GM12878 (cell line): ENCODE data around the gene FAM53B. TPM values are rescaled to one million over a fixed set of nuclear protein-coding genes. Genes with fewer than 3 reads are reported as not detected.

Experiments used
- ATAC-seq: fragments of 200-7000 bp; cut with Tn5 transposase; 3 replicates; pipeline ENCODE4 v1.9.1; 2020; ENCODE audit warnings: mild to moderate bottlenecking, moderate library complexity
- BruUV-seq: library from RNA; stranded (reverse); fragments of 400-500 nt; replicated peaks from 2 replicates; lab custom pipeline; 2021; lab: Mats Ljungman, UMichigan
- CTCF ChIA-PET: fragments of 300-600 bp; sonication (Branson Sonifier 250); formaldehyde crosslinking; extraction: SDS; loops from one replicate; lab custom pipeline; 2021; ENCODE audit warnings: inconsistent platforms; lab: Yijun Ruan, JAX
- POLR2A ChIA-PET: fragments of 350-600 bp; formaldehyde crosslinking; extraction: SDS; loops from one replicate; lab custom pipeline; 2021; ENCODE audit warnings: inconsistent platforms; lab: Charles Lee
- RAD21 ChIA-PET: fragments of 300-600 bp; sonication (Branson Sonifier 250); formaldehyde crosslinking; loops from one replicate; lab custom pipeline; 2023; ENCODE audit warnings: antibody characterized with exemption; ENCODE audit not compliant: unreplicated experiment; lab: Charles Lee
- SMC1A ChIA-PET: fragments of 300-600 bp; sonication (Branson Sonifier 250); formaldehyde crosslinking; loops from one replicate; lab custom pipeline; 2023; ENCODE audit not compliant: unreplicated experiment, uncharacterized antibody; lab: Charles Lee
- DNase-seq: peaks from one replicate; pipeline ENCODE4 v3.0.0-alpha.2; 2011; ENCODE audit warnings: low read depth, low spot score
- FAIRE-seq: peaks from 3 replicates; lab custom pipeline; 2011; peaks lifted over from hg19 to GRCh38; lab: Jason Lieb, UNC
- H2AFZ ChIP-seq: 2 replicates; pipeline ENCODE4 v1.6.0; 2011; ENCODE audit warnings: low read depth, low read length, control low read depth; ENCODE audit not compliant: control insufficient read depth
- H3K27ac ChIP-seq: 2 replicates; pipeline ENCODE4 v1.5.1; 2011; ENCODE audit warnings: control low read depth; ENCODE audit not compliant: control insufficient read depth, insufficient read depth
- H3K27me3 ChIP-seq, 2 experiments: replicated peaks in 1 of 2; 2 replicates each; pipeline versions ENCODE4 v1.6.0 to v1.6.1; 2011; ENCODE audit warnings: low read length in 1 of 2; ENCODE audit not compliant: control insufficient read depth in 2 of 2, insufficient read depth in 2 of 2
- H3K36me3 ChIP-seq, 2 experiments: 2 replicates each; pipeline ENCODE4 v1.5.1; 2011; ENCODE audit warnings: low read length in 1 of 2; ENCODE audit not compliant: control insufficient read depth in 2 of 2, insufficient read depth in 2 of 2
- H3K4me1 ChIP-seq: 2 replicates; pipeline ENCODE4 v1.6.1; 2011; ENCODE audit warnings: mild to moderate bottlenecking, low read length, moderate library complexity, mixed read lengths; ENCODE audit not compliant: control insufficient read depth, insufficient read depth
- H3K4me2 ChIP-seq: 2 replicates; pipeline ENCODE4 v1.6.0; 2011; ENCODE audit warnings: control low read depth; ENCODE audit not compliant: control insufficient read depth, insufficient read depth
- H3K4me3 ChIP-seq: fragments of 200-600 bp; sonication (generic); 2 replicates; pipeline ENCODE4 v1.5.1; 2016
- H3K79me2 ChIP-seq: 2 replicates; pipeline ENCODE4 v1.6.0; 2011; ENCODE audit warnings: low read length; ENCODE audit not compliant: control insufficient read depth, insufficient read depth
- H3K9ac ChIP-seq: 2 replicates; pipeline ENCODE4 v1.8.0; 2011; ENCODE audit warnings: low read length, control low read depth, mixed read lengths; ENCODE audit not compliant: control insufficient read depth, insufficient read depth
- H3K9me3 ChIP-seq: replicated peaks from 3 replicates; pipeline ENCODE4 v1.5.1; 2011; ENCODE audit warnings: mild to moderate bottlenecking, low read length; ENCODE audit not compliant: control insufficient read depth, insufficient read depth
- H4K20me1 ChIP-seq: 2 replicates; pipeline ENCODE4 v1.6.0; 2011; ENCODE audit not compliant: control insufficient read depth, insufficient read depth
- ASH2L ChIP-seq: fragments of 300-600, 200-600 bp; sonication (generic); IDR thresholded peaks from 2 replicates; pipeline ENCODE4 v1.6.1; 2017; ENCODE audit warnings: low read depth, mild to moderate bottlenecking, borderline replicate concordance
- ATF2 ChIP-seq: IDR thresholded peaks from 2 replicates; pipeline ENCODE4 v1.6.1; 2012; ENCODE audit warnings: low read length, inconsistent platforms
- CBFB ChIP-seq: IDR thresholded peaks from 2 replicates; pipeline ENCODE4 v1.6.1; 2016; ENCODE audit warnings: antibody characterized with exemption, low read depth
- CEBPB ChIP-seq, 2 experiments: fragments of 150-350 bp in 1 of 2; IDR thresholded peaks; 2 replicates each; pipeline ENCODE4 v1.6.1; 2012 to 2014; ENCODE audit warnings: low read depth in 2 of 2, low read length in 2 of 2, borderline replicate concordance in 1 of 2, inconsistent platforms in 1 of 2
- DPF2 ChIP-seq: fragments of 450-650 bp; IDR thresholded peaks from 2 replicates; pipeline ENCODE4 v1.6.1; 2017; ENCODE audit warnings: mild to moderate bottlenecking
- IRF4 ChIP-seq: IDR thresholded peaks from 2 replicates; pipeline ENCODE4 v1.6.1; 2011; ENCODE audit warnings: low read depth, low read length
- NKRF ChIP-seq: fragments of 450-650 bp; conservative IDR thresholded peaks from 2 replicates; pipeline ENCODE4 v1.6.1; 2017; ENCODE audit warnings: mild to moderate bottlenecking, moderate library complexity
- RB1 ChIP-seq: fragments of 450-650 bp; formaldehyde crosslinking; IDR thresholded peaks from 2 replicates; pipeline ENCODE4 v1.6.1; 2017; ENCODE audit warnings: mild to moderate bottlenecking, borderline replicate concordance
- SMARCA5 ChIP-seq: fragments of 450-650 bp; IDR thresholded peaks from 2 replicates; pipeline ENCODE4 v1.6.1; 2017; ENCODE audit warnings: mild to moderate bottlenecking
- SREBF1 ChIP-seq: IDR thresholded peaks from 2 replicates; pipeline ENCODE4 v1.6.1; 2012; ENCODE audit warnings: mild to moderate bottlenecking, low read length
- TBL1XR1 ChIP-seq: IDR thresholded peaks from 2 replicates; pipeline ENCODE4 v1.6.1; 2012; ENCODE audit warnings: low read depth, low read length, improper control_type of control experiment
- WGBS: methylation state at CpG from one replicate; pipeline ENCODE4 v1.1.6; 2016; ENCODE audit warnings: low lambda C conversion rate; ENCODE audit not compliant: insufficient replicate concordance, insufficient coverage; ENCODE audit errors: missing lambda C conversion rate; 5-methylcytosine and 5-hydroxymethylcytosine counted together
- in situ Hi-C: fragments of 300-500 bp; cut with MboI; formaldehyde crosslinking; loops from 9 replicates; pipeline ENCODE4 v1.14.3; 2018; ENCODE audit warnings: mixed read lengths
- intact Hi-C: fragments of 100-400 bp; cut with micrococcal nuclease; formaldehyde crosslinking; loops from one replicate; pipeline ENCODE4 v1.14.2; 2022; ENCODE audit not compliant: unreplicated experiment
- polyA plus RNA-seq, 11 experiments: library from polyadenylated mRNA; depleted of rRNA in 4 of 11; unstranded in 6 of 11; stranded (reverse) in 5 of 11; fragments of >200 nt; fragmentation: Nextera tagmentation in 4 of 11; fragmentation: Illumina TruSeq in 1 of 11; extraction: Ambion mirVana in 4 of 11; extraction: Trizol in 1 of 11; gene quantifications; 1 replicate in 1 of 11; 2 replicates in 10 of 11; pipeline versions ENCODE4 v1.2.1 to v1.2.3, GENCODE V29; 2011 to 2016; ENCODE audit warnings: inconsistent platforms in 2 of 11, missing spikeins in 2 of 11, low read depth in 1 of 11
- total RNA-seq, 4 experiments: library from RNA; depleted of rRNA in 3 of 4; stranded (reverse); fragments of >200 nt in 3 of 4; fragmentation: Illumina TruSeq in 1 of 4; extraction: Trizol in 1 of 4; gene quantifications; 2 replicates each; pipeline versions ENCODE4 v1.2.1 to v1.2.3, GENCODE V29; 2013 to 2021
- TF ChIP-seq, protein P1 (sequence below): fragments of 450-650 bp; formaldehyde crosslinking; IDR thresholded peaks from 2 replicates; pipeline ENCODE4 v1.4.0; 2022; ENCODE audit warnings: mild to moderate bottlenecking, moderate library complexity

Gene FAM53B
- total and polyA plus RNA-seq, 10 of the 15 experiments (the other 5 are each of a cell fraction or from before 2014, with no cell fraction given), result 0.05 to 26.3 (median 8.1) TPM

- Histone ChIP-seq H3K27me3 (no peaks in the 10 kb centered on the region), H3K4me3 (no peak overlapping the region)
- DNase-seq (no peak), ATAC-seq (no peak)
- WGBS, result 61% methylated on average over 10 of the region's 10 CpGs
- BruUV-seq, result no TSS peak
- in situ Hi-C loops, result no loop called here
- POLR2A ChIA-PET, result no interaction called here
- TF ChIP-seq TBL1XR1 (no peak), IRF4 (no peak), RB1 (no peak), CBFB (no peak), NKRF (no peak), SREBF1 (no peak), ATF2 (no peak), ASH2L (no peak), SMARCA5 (no peak), CEBPB (IDR thresholded peaks at IDR 0.05; ENCODE audit: borderline replicate concordance in 1 of 2, low read depth in 2 of 2, low read length in 2 of 2) (no peak), DPF2 (no peak)
- TF ChIP-seq, protein P1, sequence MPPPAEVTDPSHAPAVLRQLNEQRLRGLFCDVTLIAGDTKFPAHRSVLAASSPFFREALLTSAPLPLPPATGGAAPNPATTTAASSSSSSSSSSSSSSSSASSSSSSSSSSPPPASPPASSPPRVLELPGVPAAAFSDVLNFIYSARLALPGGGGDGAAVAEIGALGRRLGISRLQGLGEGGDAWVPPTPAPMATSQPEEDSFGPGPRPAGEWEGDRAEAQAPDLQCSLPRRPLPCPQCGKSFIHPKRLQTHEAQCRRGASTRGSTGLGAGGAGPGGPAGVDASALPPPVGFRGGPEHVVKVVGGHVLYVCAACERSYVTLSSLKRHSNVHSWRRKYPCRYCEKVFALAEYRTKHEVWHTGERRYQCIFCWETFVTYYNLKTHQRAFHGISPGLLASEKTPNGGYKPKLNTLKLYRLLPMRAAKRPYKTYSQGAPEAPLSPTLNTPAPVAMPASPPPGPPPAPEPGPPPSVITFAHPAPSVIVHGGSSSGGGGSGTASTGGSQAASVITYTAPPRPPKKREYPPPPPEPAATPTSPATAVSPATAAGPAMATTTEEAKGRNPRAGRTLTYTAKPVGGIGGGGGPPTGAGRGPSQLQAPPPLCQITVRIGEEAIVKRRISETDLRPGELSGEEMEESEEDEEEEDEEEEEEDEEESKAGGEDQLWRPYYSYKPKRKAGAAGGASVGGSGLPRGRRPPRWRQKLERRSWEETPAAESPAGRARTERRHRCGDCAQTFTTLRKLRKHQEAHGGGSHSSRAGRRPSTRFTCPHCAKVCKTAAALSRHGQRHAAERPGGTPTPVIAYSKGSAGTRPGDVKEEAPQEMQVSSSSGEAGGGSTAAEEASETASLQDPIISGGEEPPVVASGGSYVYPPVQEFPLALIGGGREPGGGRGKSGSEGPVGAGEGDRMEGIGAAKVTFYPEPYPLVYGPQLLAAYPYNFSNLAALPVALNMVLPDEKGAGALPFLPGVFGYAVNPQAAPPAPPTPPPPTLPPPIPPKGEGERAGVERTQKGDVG (CRISPR knock-in tag), result no peak
- TF ChIP-seq, all 136 proteins: peak for 0
- no peaks in the 10 kb centered on the region; the same call in 1 of the 2 replicates for H4K20me1 ChIP-seq
- H2AFZ ChIP-seq, result no peak overlapping the region
- ChIA-PET RAD21 (no interaction called here), CTCF (no interaction called here), SMC1A (interaction anchor here (1.0 to 1.4 kb wide), 2 partner anchors 30 to 75 kb away, joined by 4 to 5 read pairs; no protein-coding TSS in a partner anchor)
- H3K4me1 ChIP-seq, result no peaks in the 10 kb centered on the region
- no peaks in the 10 kb centered on the region for H3K9me3 ChIP-seq
- no peak overlapping the region for H3K4me2 ChIP-seq
- no peak overlapping the region for H3K9ac ChIP-seq
- FAIRE-seq, result no peak
- peaks cover 0 to 12% of the 10 kb centered on the region in 2 experiments; a peak in 3 of 4 replicates for H3K36me3 ChIP-seq
- H3K79me2 ChIP-seq, result no peaks in the 10 kb centered on the region; the same call in 1 of the 2 replicates
- intact Hi-C loops, result no loop called here
- no peak overlapping the region for H3K27ac ChIP-seq
Observed at GRCh38 chr10:124666494-124666893, 77.7 kb downstream of the FAM53B start.
